ENCODE results near the gene SLC6A20.

- TF ChIP-seq CTCF (IDR thresholded peaks at IDR 0.05) (no peak), POLR2A (IDR thresholded peaks at IDR 0.05) (no peak)
These were observed 41.9 kb downstream of the SLC6A20 start for GRCh38 chr3:45754461-45754860.

Data from lower leg skin (tissue), 3 donors.